K562 (cell line): ENCODE results near the gene NEU1. TPM values are rescaled to one million over a fixed set of nuclear protein-coding genes. Genes with fewer than 3 reads are reported as not detected.

Source experiments
- ARID4B ChIP-seq: sonication (generic); formaldehyde crosslinking; IDR thresholded peaks from 2 replicates; pipeline ENCODE4 v1.8.0; 2022; ENCODE audit warnings: mild to moderate bottlenecking, missing genetic modification reagents
- BHLHE40 ChIP-seq: IDR thresholded peaks from 2 replicates; pipeline ENCODE4 v1.6.1; 2011; ENCODE audit warnings: low read length, improper control_type of control experiment
- EP400 ChIP-seq: fragments of 450-650 bp; IDR thresholded peaks from 2 replicates; pipeline ENCODE4 v1.6.1; 2017; ENCODE audit warnings: antibody characterized with exemption, mild to moderate bottlenecking, moderate library complexity
- EWSR1 ChIP-seq: fragments of 450-650 bp; IDR thresholded peaks from 2 replicates; pipeline ENCODE4 v1.6.1; 2018; ENCODE audit warnings: borderline replicate concordance, mild to moderate bottlenecking, low read depth, moderate library complexity; ENCODE audit not compliant: partially characterized antibody
- IFI16 ChIP-seq: fragments of 250-450 bp; sonication (Bioruptor Pico); IDR thresholded peaks from 2 replicates; pipeline ENCODE4 v2.1.2; 2022; ENCODE audit warnings: mild to moderate bottlenecking, inconsistent platforms
- JUNB ChIP-seq: fragments of 450-650 bp; formaldehyde crosslinking; conservative IDR thresholded peaks from 2 replicates; pipeline ENCODE4 v1.4.0; 2020; ENCODE audit warnings: mild to moderate bottlenecking
- NFIC ChIP-seq: fragments of 450-650 bp; IDR thresholded peaks from 2 replicates; pipeline ENCODE4 v1.6.1; 2017; ENCODE audit warnings: mild to moderate bottlenecking, inconsistent platforms
- PREB ChIP-seq: sonication (generic); formaldehyde crosslinking; IDR thresholded peaks from 2 replicates; pipeline ENCODE4 v1.8.1; 2023; ENCODE audit warnings: mild to moderate bottlenecking, missing genetic modification reagents
- PTBP1 ChIP-seq: fragments of 200-400 bp; formaldehyde crosslinking; IDR thresholded peaks from 2 replicates; pipeline ENCODE4 v1.6.1; 2017; ENCODE audit warnings: low read depth, low read length
- STAT5B ChIP-seq: fragments of 250-450 bp; sonication (Bioruptor Pico); IDR thresholded peaks from 2 replicates; pipeline ENCODE4 v1.8.0; 2021; ENCODE audit warnings: mild to moderate bottlenecking, inconsistent platforms
- TAF15 ChIP-seq: fragments of 200-400 bp; formaldehyde crosslinking; IDR thresholded peaks from 2 replicates; pipeline ENCODE4 v1.6.1; 2017; ENCODE audit warnings: mild to moderate bottlenecking, low read depth, low read length, moderate library complexity
- TRIM28 ChIP-seq: fragments of 450-650 bp; IDR thresholded peaks from 2 replicates; pipeline ENCODE4 v1.6.1; 2017
- ZBTB34 ChIP-seq: fragments of 250-450 bp; sonication (Bioruptor Pico); IDR thresholded peaks from 2 replicates; pipeline ENCODE4 v1.8.0; 2021; ENCODE audit warnings: mild to moderate bottlenecking, moderate library complexity
- ZNF124 ChIP-seq: sonication (generic); formaldehyde crosslinking; IDR thresholded peaks from 2 replicates; pipeline ENCODE4 v1.8.1; 2022; ENCODE audit warnings: missing genetic modification reagents
- ZNF23 ChIP-seq: fragments of 250-450 bp; sonication (Bioruptor Pico); IDR thresholded peaks from 2 replicates; pipeline ENCODE4 v1.4.0; 2020; ENCODE audit warnings: mild to moderate bottlenecking
- ZNF778 ChIP-seq: fragments of 450-650 bp; formaldehyde crosslinking; IDR thresholded peaks from 2 replicates; pipeline ENCODE4 v1.4.0; 2020; ENCODE audit warnings: mild to moderate bottlenecking, moderate library complexity
- polyA plus RNA-seq, 8 experiments: library from polyadenylated mRNA; depleted of rRNA in 4 of 8; stranded (reverse) in 5 of 8; unstranded in 3 of 8; fragments of >200 nt; fragmentation: Nextera tagmentation in 2 of 8; fragmentation: Illumina TruSeq in 1 of 8; extraction: Ambion mirVana in 2 of 8; extraction: Trizol in 1 of 8; gene quantifications; 2 replicates each; pipeline versions ENCODE4 v1.2.1 to v1.2.3, GENCODE V29; 2011 to 2014; ENCODE audit warnings: inconsistent platforms in 1 of 8, missing spikeins in 1 of 8
- total RNA-seq, 7 experiments: library from RNA; depleted of rRNA in 6 of 7; stranded (reverse); fragments of >200 nt in 6 of 7; fragmentation: Illumina TruSeq in 2 of 7; extraction: Trizol in 2 of 7; gene quantifications; 2 replicates each; pipeline versions ENCODE4 v1.2.1 to v1.2.3, GENCODE V29; 2011 to 2021; ENCODE audit warnings: low replicate concordance in 1 of 7
- TF ChIP-seq, protein P1 (sequence below), 2 experiments: IDR thresholded peaks; 2 replicates each; pipeline ENCODE4 v1.6.1; 2012; ENCODE audit warnings: improper control_type of control experiment in 2 of 2, low read depth in 2 of 2, low read length in 2 of 2, borderline replicate concordance in 1 of 2

Gene NEU1
- total and polyA plus RNA-seq, 9 of the 15 experiments (the other 6 are each of a cell fraction or from before 2014, with no cell fraction given), result 14.8 to 67.8 (median 51.0) TPM

GRCh38 chr6:31827286-31828079 lies 35.1 kb downstream of the NEU1 start, which contains the start of gene HSPA1B (continued):
- TF ChIP-seq TAF15, result no peak
- TF ChIP-seq BHLHE40, result peak; percentile 53
- TF ChIP-seq EWSR1, result no peak
- peak; percentile 63; the same call in 1 of the 2 replicates for TF ChIP-seq PREB (CRISPR knock-in tag)
- TF ChIP-seq IFI16 (CRISPR knock-in tag), result no peak
- no peak for TF ChIP-seq STAT5B (CRISPR knock-in tag)
- TF ChIP-seq NFIC, result no peak
- 0 out of 2 replicates have a peak, but pooled peaks have one; percentile 51 for TF ChIP-seq TRIM28
- peak; percentile 59; the same call in 1 of the 2 replicates for TF ChIP-seq ZBTB34 (CRISPR knock-in tag)
- TF ChIP-seq ZNF124 (CRISPR knock-in tag), result no peak
- peak; percentile 94 for TF ChIP-seq ARID4B (CRISPR knock-in tag)
- no peak for TF ChIP-seq PTBP1
- TF ChIP-seq ZNF778, result no peak
- TF ChIP-seq ZNF23 (CRISPR knock-in tag), result peak; percentile 56; the same call in 1 of the 2 replicates
- 0 out of 2 replicates have a peak, but pooled peaks have one; percentile 46 for TF ChIP-seq JUNB
- TF ChIP-seq, protein P1, sequence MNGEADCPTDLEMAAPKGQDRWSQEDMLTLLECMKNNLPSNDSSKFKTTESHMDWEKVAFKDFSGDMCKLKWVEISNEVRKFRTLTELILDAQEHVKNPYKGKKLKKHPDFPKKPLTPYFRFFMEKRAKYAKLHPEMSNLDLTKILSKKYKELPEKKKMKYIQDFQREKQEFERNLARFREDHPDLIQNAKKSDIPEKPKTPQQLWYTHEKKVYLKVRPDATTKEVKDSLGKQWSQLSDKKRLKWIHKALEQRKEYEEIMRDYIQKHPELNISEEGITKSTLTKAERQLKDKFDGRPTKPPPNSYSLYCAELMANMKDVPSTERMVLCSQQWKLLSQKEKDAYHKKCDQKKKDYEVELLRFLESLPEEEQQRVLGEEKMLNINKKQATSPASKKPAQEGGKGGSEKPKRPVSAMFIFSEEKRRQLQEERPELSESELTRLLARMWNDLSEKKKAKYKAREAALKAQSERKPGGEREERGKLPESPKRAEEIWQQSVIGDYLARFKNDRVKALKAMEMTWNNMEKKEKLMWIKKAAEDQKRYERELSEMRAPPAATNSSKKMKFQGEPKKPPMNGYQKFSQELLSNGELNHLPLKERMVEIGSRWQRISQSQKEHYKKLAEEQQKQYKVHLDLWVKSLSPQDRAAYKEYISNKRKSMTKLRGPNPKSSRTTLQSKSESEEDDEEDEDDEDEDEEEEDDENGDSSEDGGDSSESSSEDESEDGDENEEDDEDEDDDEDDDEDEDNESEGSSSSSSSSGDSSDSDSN (IDR thresholded peaks at IDR 0.05; ENCODE audit: borderline replicate concordance in 1 of 2, low read depth in 2 of 2, low read length in 2 of 2), result no peak
- no peak for TF ChIP-seq EP400
